ENCODE measurements around the gene IFI44.

Gene IFI44

DNA sequence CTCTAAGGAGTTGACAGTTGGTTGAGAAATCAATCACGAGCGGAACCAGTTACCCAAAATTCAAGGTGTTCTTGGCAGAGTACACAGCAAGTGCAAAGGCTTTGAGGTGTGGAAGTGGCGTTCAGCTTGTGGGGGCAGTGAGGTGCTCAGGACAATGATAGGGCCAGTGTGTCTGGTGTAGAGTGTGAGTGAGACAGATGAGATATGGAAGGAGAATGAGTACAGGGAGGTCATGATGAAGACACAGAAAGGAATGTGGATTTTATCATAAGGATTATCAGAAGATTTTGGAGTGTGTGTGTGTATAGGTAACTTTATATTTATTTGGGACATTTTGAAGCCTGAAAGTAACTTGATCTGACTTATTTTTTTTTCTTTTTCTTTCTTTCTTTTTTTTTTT lies 40.9 kb downstream of the IFI44 start:
- DNase-seq (ENCODE audit: low read depth): no peak
- no peak overlapping the region for H3K4me3 ChIP-seq (ENCODE audit: low read depth, low read length)
- TF ChIP-seq, protein P1, sequence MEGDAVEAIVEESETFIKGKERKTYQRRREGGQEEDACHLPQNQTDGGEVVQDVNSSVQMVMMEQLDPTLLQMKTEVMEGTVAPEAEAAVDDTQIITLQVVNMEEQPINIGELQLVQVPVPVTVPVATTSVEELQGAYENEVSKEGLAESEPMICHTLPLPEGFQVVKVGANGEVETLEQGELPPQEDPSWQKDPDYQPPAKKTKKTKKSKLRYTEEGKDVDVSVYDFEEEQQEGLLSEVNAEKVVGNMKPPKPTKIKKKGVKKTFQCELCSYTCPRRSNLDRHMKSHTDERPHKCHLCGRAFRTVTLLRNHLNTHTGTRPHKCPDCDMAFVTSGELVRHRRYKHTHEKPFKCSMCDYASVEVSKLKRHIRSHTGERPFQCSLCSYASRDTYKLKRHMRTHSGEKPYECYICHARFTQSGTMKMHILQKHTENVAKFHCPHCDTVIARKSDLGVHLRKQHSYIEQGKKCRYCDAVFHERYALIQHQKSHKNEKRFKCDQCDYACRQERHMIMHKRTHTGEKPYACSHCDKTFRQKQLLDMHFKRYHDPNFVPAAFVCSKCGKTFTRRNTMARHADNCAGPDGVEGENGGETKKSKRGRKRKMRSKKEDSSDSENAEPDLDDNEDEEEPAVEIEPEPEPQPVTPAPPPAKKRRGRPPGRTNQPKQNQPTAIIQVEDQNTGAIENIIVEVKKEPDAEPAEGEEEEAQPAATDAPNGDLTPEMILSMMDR (IDR thresholded peaks at IDR 0.05; ENCODE audit: low read depth, low read length, missing control alignments): no peak

DNA sequence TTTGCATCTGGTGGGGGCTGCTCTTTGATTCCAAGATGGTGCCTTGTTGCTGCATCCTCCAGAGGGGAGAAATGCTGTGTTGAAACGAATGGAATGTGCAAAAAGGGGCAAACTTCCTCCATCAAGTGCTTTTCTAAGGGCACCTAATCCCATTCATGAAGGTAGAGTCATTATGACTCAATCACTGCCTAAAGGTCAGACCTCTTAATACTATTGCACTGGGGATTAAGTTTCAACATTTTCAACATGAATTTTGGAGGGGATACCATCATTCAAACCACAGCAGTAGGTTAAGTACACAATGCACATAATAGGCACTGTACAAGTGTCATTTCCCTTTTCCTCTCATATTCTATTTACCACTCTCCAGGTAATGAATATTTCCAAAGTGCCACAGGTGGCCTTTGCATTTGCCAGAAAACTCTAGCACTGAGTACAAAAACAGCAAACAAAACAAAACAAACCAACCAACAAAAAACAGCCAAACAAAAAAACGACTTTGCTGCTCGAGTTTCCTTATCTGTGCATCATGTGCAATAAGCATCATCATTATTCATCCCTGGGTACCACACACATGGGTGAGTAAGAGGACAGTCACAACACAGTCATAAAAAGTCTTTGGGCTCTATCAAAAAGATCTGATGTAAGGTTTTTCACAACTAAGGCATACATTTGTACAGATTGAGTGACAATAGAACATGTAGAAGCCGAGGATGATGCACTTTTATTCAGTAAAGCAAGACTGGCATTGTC lies 42.5 kb downstream of the IFI44 start:
- DNase-seq (ENCODE audit: low read depth): no peak
- no peak overlapping the region for H3K4me3 ChIP-seq (ENCODE audit: low read depth, low read length)
- TF ChIP-seq, protein P1 (IDR thresholded peaks at IDR 0.05; ENCODE audit: low read depth, low read length, missing control alignments): no peak

DNA sequence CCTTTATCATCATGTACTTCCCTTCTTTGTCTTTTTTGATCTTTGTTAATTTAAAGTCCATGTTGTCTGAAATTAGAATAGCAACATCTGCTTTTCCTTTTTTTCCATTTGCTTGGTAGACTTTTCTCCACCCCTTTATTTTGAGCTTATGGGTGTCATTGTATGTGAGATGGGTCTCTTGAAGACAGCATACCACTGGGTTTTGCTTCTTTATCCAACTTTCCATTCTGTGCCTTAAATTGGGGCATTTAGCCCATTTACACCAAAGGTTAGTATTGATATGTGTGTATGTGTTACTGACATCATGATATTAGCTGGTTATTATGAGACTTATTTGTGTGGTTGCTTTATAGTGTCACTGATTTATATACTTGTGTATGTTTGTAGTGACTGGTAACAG lies 50.2 kb downstream of the IFI44 start:
- TF ChIP-seq, protein P1 (IDR thresholded peaks at IDR 0.05; ENCODE audit: low read depth, low read length, missing control alignments): no peak
- H3K4me3 ChIP-seq (ENCODE audit: low read depth, low read length): no peak overlapping the region
- no peak for DNase-seq (ENCODE audit: low read depth)

DNA sequence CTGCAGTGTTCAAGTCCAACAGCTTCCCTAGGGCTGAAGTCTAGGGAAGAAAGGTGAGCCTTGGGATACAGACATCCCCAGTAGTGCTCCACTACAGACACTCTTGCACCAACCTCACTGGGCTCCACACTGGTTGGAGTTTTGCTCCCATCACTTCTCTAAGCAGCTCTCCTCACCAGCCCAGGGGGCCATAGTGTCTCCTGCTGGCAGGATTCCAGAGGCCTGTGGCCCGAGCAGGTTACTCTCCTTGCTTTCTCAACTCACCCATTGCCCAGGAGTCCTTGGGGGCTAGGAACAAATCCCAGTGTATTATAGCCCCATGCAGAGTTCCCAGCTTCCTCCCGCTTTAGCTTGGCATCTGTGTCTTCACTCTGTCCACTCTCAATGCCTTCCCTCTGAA lies 52.8 kb downstream of the IFI44 start:
- TF ChIP-seq, protein P1 (IDR thresholded peaks at IDR 0.05; ENCODE audit: low read depth, low read length, missing control alignments): no peak
- H3K4me3 ChIP-seq (ENCODE audit: low read depth, low read length): no peak overlapping the region

DNA sequence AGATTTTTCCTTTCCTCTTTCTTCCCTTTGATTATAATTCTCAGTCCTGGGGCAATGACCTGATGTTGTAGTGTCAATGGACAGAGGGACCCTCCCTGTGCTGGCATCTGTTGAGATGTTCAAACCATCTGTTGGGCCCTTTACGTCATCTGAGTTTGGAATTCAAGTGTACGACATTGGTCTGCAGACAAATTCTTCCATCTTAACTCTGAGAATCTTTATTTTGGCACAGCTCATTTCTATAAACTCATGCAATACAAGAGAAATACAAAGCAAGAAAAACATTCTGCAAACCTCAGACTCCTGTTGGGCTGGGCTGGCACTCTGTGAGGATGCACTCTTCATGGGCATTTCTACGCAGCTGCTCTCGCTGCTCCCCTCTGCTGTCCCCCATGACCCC lies 54.2 kb downstream of the IFI44 start:
- DNase-seq (ENCODE audit: low read depth): no peak
- TF ChIP-seq, protein P1 (IDR thresholded peaks at IDR 0.05; ENCODE audit: low read depth, low read length, missing control alignments): no peak
- no peak overlapping the region for H3K4me3 ChIP-seq (ENCODE audit: low read depth, low read length)

More for the DNA sequence above, 52.8 kb downstream of the IFI44 start:
- no peak for DNase-seq (ENCODE audit: low read depth)

DNA sequence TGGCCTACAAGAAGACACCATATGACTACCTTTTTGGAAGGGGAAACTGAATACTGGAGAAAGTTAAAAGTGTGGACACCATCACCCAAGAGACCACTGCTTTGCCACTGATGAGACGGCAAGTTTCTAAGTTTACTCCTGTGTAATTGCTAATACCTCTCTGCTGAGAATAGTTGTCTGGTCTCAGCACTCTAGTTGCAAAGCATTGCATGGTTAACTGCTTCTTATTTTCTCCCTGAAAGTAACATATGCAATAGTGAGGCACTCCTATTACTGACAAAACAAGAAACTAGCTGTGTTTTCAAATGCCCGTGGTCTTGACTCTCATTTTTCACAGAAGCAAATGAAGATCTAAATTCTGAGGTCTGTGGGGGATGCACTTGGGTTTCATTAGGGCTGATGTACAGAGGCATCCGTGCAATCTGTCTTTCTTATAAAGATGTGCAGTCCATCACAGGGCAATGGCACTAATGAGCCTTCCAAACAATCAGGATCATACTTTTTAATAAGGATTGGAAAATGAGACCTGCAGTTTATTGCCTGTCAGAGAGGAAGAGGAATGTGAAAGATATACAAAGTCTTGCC lies 62.9 kb downstream of the IFI44 start:
- H3K4me3 ChIP-seq (ENCODE audit: low read depth, low read length): no peak overlapping the region
- DNase-seq (ENCODE audit: low read depth): no peak
- TF ChIP-seq, protein P1 (IDR thresholded peaks at IDR 0.05; ENCODE audit: low read depth, low read length, missing control alignments): no peak

DNA sequence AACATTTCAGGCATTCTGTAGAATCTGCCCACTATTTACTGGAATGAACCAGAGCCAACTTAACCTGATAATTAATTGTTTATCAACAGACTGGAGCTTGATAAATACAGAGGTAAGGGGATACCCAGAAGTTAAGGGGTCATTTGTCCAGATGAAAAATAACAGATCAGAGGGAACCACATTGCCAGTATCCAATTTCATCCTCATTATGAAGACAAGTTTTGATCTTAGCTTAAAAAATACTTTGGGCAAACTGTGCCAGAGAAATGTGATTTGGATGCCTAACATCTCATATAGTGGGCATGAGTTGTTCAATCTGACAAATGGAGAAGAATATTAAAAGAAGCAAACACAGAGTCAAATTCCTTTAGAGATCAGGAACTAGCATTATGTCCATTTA lies 63.7 kb downstream of the IFI44 start:
- TF ChIP-seq, protein P1 (IDR thresholded peaks at IDR 0.05; ENCODE audit: low read depth, low read length, missing control alignments): no peak
- DNase-seq (ENCODE audit: low read depth): no peak
- H3K4me3 ChIP-seq (ENCODE audit: low read depth, low read length): no peak overlapping the region
